Left hindlimb (tissue), 1 donor: Measurements from ENCODE around the gene PKD1.

Experiments used
- DNase-seq: peaks from one replicate; pipeline ENCODE4 v3.0.0-alpha.2; 2018

The PKD1 gene

DNA sequence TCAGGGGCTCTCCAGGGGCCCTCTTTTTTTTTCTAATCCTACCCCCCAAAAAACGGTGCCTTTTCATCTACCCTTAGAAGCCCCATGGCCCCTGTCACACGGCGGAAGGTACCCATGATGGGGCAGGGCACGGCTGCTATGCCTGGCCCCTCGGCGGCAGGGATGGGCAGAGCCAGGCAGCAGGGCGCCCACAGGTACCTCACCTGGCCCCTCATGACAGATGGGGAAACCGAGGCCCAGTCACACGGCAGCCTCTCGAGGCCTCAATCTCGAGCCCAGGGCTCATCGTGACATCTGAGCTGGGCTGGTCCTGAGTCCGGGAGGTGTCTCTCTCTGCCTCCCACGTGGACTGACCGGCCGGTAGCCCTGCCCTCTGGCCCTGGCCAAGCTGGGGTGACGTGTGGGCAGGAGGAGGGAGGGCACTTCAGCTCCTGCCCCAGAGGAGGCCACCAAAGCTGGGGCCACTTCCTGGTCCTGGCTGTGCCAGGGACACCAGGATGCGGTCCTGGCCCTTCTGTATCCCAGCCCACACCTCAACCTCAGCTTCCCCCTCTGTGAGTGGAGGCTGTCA lies 31.5 kb upstream of the PKD1 start:
- DNase-seq: no peak

DNA sequence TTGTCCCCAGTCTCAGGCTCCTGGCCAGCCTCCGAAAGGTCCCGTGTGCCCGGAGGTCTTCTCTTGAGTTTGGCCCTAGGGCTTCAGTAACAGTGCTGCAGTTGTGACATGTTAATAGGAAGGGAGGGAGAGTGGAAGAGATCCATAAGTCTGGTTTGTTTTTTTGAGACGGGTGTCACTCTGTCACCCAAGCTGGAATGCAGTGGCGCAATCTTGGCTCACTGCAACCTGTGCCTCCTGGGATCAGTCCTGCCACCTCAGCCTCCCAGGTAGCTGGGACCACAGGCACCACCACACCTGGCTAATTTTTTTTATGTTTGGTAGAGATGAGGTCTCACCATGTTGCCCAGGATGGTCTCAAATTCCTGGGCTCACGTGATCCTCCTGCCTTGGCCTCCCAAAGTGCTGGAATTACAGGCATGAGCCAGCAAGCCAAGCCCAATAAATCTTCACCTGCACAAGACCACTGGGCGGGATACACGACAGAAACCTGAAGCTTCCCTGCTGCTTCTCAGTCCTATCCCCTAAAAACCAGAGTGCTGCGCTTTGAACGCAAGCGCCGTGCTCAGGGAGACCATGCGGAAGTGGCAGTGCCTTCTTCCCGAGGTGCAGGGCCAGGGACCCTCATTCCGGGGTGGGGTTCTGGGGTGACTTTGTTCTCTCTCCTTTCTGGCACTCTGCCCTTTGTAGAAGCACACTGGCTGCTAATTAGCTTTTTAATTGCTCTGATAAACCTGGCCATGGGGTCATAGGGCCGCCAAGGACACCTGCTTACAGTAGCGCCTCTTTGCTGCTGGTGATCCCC lies 30.8 kb upstream of the PKD1 start:
- no peak for DNase-seq

DNA sequence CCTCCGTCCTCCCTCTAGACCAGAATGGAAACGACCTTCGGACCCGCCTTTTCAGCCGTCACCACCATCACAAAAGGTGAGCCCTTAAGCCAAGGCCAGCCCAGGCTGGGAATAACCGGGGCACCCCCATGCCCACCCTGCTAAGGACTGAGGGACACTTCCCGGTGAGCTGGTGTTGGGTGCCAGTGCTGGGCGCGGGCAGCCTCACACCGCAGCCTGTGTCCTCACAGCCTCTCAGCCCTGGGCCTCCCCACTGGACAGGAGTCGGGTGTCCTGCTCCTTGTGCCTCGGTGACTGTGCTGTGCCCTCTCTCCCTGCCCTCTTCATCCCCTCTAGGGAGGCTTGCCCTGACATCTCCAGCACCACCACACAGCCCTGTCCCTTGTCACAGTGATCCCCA lies 30.2 kb upstream of the PKD1 start:
- no peak for DNase-seq

DNA sequence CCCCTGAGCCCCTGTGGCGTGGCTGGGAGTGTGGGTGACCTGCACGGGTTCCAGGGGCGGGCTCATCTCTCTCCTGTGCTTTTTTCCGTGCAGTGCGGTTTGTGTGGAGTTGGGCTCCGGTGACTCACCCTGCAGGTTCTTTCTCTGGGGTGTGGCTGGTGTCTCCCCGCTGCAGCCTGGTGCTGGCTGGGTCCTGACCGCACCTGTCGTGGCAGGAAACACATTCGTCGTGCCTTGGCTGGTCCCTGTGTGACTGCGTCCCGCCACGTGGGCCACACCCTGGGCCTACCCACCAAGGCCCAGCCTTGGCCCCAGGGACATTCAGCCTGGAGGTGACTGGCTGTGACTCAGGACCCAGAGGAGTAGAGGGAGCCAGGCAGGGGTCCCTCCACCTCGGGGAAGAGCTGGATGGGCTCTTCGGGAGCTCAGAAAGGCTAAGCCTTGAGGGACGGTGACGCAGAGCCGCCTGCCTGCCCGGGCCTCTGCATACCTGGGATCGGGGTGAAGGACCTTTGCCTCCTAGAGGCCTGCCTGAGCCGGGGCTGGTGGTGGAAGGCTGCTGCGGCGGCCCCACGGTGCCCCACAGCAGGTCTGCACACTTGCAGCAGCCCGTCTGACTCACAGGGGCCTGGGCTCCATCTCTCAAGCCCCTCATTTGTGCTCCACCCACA lies 27.6 kb upstream of the PKD1 start:
- DNase-seq: no peak

DNA sequence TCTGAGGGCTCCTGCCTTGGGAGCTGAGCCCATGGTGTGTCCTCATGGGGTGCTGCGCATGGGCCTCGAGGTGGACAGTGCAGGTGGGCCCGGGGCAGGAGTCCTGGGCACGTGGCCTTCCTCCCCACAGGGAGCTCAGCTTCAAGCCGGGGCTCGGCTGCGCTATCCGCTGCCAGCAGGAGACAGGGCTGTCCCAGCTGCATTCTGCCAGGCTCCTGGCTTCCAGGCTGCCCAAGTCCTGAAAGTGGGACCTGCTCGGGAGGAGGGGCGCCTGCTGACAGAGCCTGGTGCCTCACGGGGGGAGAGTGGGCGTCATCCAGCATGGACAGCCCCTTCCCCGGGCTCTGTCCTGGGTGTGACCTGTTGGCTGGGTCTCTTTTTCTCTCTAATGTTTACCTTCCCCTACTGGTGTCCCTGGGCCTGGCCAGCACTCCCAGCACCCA lies 27.0 kb upstream of the PKD1 start:
- no peak for DNase-seq

DNA sequence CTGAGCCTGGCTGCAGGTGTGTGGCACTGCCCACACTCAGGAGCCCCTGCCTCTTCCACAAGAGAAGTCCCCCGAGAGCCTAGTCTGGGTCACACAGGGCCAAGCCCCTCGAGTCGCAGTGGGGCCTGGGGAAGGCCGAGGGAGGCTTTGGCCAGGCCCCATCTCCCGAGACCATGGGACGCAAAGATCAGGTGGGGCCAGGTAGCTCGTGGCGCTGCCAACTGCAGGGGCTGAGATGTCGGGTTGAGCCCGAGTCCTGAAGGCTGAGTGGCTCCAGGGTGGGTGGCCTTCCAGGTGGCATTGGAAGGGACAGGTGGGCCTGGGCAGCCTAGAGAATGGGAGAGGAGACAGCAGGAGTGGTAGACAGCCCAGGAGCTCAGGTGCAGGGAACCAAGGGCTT lies 26.2 kb upstream of the PKD1 start:
- no peak for DNase-seq

DNA sequence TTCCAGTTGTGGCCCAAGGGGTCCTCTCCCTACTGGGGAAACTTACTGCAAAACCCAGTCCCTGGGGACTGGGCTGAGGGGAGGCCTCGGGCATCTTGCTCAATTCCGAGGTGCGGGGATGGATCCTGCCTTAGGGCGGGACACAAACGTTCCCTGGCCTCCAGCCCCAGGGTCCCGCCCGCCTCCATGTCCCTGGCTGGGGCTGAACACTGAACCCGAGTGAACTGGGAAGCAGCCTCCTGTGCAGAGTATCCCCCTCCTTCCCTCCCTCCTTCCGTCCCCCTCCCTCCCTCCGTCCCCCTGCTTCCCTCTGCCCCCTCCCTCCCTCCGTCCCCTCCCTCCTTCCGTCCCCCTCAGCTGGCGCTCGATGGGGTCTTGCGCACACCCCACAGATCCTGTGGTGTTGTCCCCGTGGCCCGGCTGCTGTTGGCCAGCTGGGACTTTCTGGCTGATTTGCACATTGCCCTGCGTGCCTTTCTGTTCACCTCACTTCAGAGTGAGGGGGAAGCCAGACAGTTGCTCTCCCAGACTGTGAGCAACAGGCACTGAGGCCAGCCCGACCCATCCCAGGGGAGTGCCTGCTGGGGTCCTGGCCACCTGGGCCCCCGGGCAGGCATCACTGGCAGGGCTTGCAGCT lies 25.3 kb upstream of the PKD1 start:
- no peak for DNase-seq

DNA sequence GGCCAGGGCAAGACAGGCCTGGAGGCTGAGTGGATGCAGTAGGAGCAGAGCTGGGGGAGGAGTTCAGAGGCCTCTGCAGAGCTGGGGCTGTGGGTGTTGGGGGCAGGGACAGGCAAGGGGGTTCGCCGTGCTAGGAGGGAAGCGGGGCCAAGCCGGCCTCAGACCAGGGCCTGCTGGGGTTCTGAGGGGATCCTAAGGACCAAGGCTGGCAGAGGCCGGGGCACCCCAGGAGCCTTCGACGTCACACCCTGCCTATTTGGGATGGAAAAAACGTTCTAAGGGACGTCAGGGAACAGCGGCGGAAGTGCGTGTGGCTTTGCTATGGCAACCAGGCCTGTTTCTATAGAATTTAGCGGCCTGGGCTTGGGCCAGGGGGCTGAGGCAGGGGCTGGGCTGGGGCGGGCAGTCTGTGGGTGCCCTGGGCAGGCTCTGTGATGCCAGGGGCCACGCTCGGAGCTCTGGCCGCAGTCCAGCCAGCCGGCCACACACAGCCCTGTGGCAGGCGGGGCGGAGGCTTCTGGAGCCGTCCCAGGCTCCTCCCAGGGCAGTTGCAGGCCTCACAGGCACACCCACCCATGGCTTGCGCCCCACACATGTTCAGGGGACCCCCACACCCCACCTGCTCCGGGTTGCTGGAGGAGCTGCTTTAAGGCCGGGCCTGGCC lies 23.6 kb upstream of the PKD1 start:
- peak; percentile 92 for DNase-seq

DNA sequence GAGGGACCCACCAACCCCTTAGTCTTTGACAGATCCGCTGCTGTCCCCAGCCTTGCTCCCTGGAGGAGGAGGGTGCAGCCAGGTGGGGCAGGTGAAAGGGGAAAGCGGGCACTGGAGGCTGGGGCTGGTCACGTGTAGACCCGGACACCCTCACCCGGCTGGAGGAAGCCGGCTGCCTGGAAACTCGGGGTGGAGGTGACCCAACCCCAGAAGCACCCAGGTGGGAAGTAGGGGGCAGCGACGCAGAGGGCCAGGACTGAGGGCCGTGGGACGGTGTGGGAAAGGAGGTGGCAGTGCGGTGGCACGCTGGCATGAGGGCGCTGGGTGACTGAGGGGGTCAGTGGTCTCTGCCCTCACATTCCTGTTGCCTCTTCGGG lies 22.6 kb upstream of the PKD1 start:
- no peak for DNase-seq

DNA sequence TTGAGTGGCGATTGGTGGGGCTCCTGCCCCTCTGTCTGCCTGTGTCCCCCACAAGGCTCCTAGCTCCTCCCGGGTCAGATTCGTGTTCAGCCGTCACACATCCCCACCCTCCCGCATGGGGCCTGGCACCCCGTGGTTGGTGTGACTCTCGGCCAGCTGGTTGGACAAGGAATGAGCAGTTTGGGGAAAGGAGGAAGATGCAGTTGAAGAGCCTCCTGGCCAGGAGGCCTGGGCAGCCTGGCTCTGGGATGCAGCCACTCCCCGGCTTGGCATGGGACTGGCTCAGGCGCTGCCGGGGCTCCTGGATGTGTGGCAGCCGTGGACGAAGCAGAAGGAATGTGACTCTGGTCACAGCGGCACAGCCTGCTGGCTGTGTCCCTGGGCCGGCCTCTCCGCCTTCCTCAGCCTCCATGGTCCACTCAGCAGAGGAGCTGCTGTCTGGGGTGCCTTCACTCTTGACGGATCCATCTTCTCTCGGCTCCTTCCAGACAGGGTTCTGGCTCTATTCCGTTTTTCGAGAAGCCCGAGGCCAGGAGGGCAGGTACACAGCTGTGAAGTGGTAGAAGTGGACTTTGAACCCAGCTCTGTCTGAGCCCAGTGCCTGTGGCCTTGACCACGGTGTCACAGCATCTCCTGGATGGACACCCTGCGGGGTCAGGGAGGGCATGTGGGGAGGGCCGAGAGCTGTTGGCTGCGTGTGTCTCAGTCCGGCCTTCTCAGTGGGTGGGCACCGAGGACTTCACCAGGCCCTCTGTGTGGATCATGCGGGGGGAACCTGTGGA lies 22.0 kb upstream of the PKD1 start:
- DNase-seq: no peak

DNA sequence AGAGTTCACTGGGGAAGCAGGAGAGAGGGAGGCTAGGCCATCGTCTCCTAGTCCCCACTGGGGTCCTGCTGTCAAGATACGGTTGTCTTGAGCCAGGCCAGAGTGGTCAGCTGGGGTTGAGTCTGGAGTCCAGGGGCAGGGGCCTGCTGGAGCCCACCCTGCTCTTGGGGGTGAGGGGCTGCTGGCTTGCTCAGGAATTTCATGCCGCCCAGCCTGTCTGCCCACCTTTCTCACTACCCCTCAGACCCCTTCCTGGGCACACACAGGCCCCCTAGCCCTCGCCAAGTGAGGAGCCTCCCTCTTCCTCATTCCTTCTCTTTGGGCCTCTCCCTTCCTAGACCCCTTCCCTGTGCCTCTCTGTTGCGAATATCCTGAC lies 21.1 kb upstream of the PKD1 start:
- no peak for DNase-seq

DNA sequence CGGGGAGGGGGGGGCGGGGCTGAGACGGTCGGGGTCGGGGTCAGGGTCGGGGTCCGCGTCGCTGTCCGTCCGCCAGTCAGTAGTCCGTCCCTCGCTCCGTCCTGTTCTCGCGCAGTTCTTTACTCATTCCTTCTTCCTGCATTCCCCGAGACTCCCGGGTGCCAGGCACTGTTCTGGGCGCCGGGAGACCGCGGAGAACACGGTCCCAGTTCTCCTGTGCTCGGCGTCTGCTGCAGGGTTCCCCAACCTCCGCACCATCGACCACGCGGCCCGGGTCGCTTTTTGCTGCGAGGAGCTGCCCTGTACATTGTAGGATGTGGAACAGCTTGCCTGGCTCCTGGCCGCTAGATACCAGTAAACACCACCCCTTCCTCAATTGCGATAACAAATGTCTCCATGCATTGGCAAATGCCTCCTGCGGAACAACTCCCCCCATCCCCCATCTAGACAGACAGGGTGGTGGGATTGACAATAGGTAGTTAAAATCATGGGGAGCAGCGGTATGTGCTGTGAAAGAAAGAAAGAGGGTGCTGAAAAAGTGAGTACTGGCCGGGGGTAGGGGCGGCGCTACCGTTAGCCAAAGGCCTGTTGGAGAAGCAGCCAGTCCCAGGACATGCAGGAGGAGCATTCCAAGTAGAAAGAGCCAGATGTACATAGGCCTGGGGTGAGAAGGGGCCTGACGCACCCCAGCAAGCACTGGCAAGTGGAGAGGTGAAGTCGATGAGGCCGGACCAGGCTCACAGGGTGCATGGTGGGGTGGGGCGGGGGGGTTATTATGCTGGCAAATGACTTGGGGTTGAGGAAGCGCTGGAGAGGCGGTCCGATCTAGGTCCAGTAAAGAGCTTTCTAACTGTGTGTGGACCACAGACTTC lies 20.5 kb upstream of the PKD1 start:
- DNase-seq: no peak

DNA sequence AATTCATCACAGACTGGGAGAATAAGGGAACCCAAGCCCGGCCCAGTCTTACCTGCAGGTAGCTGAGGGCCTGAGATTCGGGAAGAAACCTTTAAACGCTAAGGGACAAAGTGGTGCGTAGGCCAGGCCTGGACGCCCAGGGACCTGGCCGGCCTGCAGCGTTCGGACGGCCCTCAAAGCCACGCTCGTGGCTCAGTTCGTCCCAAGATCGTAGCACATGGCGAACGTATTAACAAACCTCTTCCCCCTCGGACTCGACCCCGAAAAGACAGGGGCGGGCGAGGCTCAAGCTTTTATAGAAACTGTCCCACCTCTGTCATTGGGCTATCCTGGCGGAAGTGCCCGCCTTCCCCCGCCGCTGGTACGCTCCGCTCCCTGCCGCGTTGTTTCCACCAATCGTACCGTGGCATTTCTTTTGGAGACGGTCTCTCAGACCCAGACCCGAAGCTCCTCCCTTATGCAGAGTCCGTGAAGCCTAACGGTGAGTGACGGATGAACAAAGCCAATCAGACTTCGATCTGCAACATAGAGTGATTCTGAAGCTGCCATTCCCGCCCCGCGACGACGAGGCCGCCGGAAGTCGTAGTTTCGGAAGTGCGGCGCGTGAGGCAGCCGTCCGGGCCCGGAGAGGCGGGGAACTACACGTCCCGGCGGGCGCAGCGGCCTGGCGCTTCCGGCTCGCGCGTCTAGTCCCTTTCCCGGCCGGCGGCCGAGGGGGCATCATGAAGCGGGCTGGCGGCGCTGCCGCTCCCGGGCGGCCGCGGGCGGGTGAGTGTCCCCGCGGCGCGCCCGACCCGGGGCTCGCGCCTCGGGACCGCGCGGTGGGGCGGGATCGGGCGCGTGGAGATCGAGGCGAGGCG lies 19.6 kb upstream of the PKD1 start, which contains the start of gene TRAF7:
TRAF7 (plus strand) TSS at position 692 of the 860 bp plus-strand sequence. CDS start 8,139 bp downstream, outside the sequence.
- DNase-seq: peak; percentile 100

DNA sequence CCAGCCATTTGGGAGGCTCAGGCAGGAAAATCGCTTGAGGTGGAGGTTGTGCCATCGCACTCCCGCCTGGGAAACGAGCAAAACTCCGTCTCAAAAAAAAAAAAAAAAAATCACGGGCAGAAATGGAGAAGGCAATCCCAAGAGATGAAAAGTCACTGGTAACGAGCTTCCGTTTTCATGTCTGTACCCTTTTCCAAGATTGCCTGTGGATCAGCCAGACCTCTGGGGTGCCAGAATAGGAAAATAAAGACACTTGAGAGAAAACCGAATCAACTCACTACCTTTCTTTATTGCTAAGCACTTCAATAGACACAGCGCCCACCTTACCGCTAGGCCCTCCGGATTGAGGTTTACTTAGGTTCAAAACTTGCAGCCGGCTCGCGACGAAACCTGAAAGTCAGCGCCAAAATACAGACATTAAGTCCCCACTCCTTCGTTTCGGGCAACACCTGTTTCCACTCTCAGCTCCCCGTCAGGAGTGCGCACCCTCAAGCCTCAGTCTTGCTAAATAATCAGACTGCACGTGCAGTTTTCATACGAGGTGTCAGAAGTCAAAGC lies 18.9 kb upstream of the PKD1 start:
- no peak for DNase-seq

DNA sequence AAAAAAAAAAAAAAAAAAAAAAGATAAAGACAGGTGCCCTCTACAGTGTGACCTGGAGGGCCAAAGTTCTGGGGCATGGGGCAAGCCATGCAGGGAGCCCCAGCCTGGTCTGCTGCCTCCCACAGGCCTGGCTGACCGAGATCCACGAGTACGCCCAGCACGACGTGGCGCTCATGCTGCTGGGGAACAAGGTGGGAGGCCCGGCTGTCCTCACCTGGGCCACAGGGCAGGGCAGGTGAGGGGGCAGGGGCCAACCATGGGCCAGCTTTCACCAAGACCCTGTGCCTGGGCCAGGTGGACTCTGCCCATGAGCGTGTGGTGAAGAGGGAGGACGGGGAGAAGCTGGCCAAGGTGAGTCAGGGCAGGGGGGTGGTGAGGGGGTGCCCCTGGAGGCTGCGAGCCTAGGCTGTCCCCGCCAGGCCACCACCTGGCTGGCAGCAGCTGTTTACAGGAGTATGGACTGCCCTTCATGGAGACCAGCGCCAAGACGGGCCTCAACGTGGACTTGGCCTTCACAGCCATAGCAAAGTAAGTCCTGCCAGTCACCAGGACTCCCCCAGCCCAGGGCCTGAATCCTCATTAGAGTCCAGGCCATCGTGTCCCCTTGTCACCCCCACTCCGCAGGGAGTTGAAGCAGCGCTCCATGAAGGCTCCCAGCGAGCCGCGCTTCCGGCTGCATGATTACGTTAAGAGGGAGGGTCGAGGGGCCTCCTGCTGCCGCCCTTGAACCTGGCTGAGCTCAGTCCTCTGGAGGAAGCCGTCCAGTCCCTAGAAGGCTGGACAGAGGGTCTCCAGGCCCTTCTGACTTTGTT lies 17.2 kb upstream of the PKD1 start:
- DNase-seq: no peak

DNA sequence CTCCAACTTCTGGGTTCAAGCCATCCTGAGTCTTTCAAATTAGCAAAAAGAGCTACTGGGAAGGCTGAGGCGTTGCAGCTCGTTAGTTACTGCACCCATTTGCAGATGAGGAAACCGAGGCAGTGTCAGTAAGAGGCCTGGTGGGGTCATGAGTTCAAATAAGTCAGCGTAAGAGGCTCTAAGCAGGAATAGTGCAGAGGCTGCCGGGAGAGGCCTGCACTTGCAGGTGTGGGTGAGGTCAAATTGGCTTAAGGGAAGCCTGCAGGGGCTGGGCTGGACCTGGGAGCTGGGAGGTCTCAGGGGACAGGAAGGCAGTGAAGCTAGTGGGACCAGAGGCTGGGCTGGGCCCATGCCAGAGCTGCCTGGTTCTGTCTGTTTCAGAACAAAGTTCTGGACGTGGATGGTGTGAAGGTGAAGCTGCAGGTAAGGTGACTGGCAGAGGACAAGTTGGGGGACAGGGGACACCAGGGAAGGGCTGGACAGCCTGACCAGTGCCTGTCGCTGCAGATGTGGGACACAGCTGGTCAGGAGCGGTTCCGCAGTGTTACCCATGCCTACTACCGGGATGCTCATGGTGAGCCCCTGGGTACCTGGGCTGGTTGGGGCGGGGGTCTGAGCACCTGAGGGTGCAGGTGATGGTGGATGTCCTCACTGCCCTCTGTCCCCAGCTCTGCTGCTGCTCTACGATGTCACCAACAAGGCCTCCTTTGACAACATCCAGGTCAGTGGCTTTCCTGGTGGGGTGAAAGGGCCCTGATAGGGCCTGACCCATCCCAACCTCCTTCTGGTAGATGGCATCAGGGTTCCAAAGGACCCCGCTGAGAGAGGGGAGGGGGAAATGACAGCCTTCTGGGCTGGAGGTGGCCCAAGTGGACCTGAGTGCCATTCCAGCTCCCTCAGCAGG lies 15.7 kb upstream of the PKD1 start:
- no peak for DNase-seq

DNA sequence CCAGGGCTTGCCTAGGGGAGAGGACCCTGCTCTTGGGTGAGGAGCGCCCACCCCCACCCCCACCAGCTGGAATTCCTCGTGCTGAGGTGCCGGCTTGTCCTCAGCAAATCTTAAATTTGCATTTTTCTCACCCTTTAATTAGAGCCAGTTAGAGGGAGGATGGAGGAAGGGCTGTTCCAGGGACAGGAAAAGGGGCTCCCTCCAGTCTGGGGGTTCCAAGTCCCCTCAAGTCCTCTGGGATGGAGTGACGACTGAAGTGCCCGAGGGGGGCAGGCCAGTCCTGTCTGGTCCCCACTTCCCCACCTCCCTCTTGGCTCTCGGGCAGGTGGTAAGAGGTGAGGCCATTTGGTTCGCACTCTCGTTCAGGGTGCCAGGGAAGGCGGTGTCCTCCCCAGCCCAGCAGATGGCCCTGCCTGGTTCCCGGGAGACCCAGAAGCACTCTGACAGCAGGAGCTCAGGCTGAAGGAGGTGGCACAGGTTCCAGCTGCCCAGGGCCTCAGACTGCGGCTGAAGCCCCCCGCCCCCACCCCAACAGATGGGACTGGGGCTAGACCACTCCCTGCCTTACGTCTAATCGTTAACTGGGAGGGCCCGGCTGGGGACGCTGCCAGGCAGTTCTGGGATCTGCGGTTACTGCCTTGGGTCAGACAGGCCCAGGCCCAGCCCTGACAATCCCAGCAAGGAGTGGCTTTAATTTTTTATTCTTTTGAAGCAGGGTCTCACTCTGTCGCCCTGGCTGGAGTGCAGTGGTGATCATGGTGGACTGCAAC lies 14.9 kb upstream of the PKD1 start:
- DNase-seq: peak; percentile 63
